Tibial nerve (tissue), 4 donors: ENCODE measurements around the gene NXNL2. TPM values are rescaled to one million over a fixed set of nuclear protein-coding genes. Genes with fewer than 3 reads are reported as not detected.

Experiments
- DNase-seq, 2 donors: peaks; one replicate each; pipeline ENCODE4 v3.0.0-alpha.2; 2019; ENCODE audit warnings: low spot score in 2 of 2
- H3K27ac ChIP-seq, 4 donors: fragments of 200-600 bp; sonication (generic) in 3 of 4; one replicate each; pipeline ENCODE4 v1.5.1; 2017 to 2019; ENCODE audit warnings: mild to moderate bottlenecking in 1 of 4
- H3K27me3 ChIP-seq, 2 donors: fragments of 200-600 bp; sonication (generic) in 1 of 2; one replicate each; pipeline versions ENCODE4 v1.5.1 to v1.6.0; 2017 to 2019
- H3K36me3 ChIP-seq, 3 donors: fragments of 200-600 bp; sonication (generic); one replicate each; pipeline ENCODE4 v1.5.1; 2018 to 2019
- H3K4me1 ChIP-seq, 4 donors: fragments of 200-600 bp; sonication (generic) in 3 of 4; one replicate each; pipeline ENCODE4 v1.5.1; 2017 to 2019
- H3K4me3 ChIP-seq, 4 donors: fragments of 200-600 bp; sonication (generic) in 3 of 4; one replicate each; pipeline ENCODE4 v1.5.1; 2017 to 2019; ENCODE audit warnings: mild to moderate bottlenecking in 1 of 4, moderate library complexity in 1 of 4
- H3K9me3 ChIP-seq, 4 donors: fragments of 200-600 bp; sonication (generic) in 3 of 4; one replicate each; pipeline ENCODE4 v1.5.1; 2017 to 2019
- EP300 ChIP-seq, 2 donors: sonication (generic); formaldehyde crosslinking; IDR thresholded peaks; one replicate each; pipeline ENCODE4 v1.6.1; 2017; ENCODE audit warnings: antibody characterized with exemption in 2 of 2, mild to moderate bottlenecking in 1 of 2
- POLR2A ChIP-seq, 2 donors: fragments of 450-650 bp; IDR thresholded peaks; one replicate each; pipeline ENCODE4 v1.6.1; 2017; ENCODE audit warnings: antibody characterized with exemption in 2 of 2, mild to moderate bottlenecking in 2 of 2, moderate library complexity in 2 of 2
- WGBS, 2 donors: methylation state at CpG; one replicate each; pipeline ENCODE4 v1.1.5; 2018; 5-methylcytosine and 5-hydroxymethylcytosine counted together
- total RNA-seq, 4 donors: library from RNA; depleted of rRNA; stranded (reverse); fragments of >200 nt; gene quantifications; one replicate each; pipeline ENCODE4 v1.1.0, GENCODE V29; 2016
- TF ChIP-seq, protein P1 (sequence below), 5 experiments: fragments of 200-600 bp in 3 of 5; fragments of 450-650 bp in 2 of 5; sonication (generic) in 3 of 5; IDR thresholded peaks; one replicate each; pipeline ENCODE4 v1.5.1; 2016 to 2019; ENCODE audit warnings: antibody characterized with exemption in 5 of 5, mild to moderate bottlenecking in 3 of 5, moderate library complexity in 2 of 5

The NXNL2 gene
- total RNA-seq, 4 donors from 2014 or later: 1.5 to 4.6 (median 1.8) TPM; not detected in 1

DNA sequence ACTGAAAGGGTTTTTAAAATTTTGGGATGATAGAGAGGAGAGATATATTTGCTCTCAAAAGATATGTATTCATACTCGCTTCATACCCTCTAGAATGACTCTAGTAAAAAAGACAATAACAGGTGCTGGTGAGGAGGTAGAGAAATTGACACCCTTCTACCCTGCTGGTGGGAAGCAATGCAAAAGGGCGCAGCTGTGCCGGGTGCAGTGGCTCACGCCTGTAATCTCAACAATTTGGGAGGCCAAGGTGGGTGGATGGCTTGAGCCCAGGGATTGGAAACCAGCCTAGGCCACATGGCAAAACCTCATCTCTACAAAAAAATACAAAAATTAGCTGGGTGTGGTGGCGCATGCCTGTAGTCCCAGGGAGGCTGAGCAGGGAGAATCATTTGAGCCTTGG is 33.9 kb upstream of the NXNL2 start:
- no peak overlapping the region for H3K4me3 ChIP-seq
- no peak overlapping the region for H3K27ac ChIP-seq
- WGBS, 2 donors: 87 to 91% methylated on average over 5 of the region's 5 CpGs
- DNase-seq: no peak
- TF ChIP-seq, protein P1, sequence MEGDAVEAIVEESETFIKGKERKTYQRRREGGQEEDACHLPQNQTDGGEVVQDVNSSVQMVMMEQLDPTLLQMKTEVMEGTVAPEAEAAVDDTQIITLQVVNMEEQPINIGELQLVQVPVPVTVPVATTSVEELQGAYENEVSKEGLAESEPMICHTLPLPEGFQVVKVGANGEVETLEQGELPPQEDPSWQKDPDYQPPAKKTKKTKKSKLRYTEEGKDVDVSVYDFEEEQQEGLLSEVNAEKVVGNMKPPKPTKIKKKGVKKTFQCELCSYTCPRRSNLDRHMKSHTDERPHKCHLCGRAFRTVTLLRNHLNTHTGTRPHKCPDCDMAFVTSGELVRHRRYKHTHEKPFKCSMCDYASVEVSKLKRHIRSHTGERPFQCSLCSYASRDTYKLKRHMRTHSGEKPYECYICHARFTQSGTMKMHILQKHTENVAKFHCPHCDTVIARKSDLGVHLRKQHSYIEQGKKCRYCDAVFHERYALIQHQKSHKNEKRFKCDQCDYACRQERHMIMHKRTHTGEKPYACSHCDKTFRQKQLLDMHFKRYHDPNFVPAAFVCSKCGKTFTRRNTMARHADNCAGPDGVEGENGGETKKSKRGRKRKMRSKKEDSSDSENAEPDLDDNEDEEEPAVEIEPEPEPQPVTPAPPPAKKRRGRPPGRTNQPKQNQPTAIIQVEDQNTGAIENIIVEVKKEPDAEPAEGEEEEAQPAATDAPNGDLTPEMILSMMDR (IDR thresholded peaks at IDR 0.05): no peak
- TF ChIP-seq EP300 (IDR thresholded peaks at IDR 0.05): no peak
- TF ChIP-seq POLR2A (IDR thresholded peaks at IDR 0.05): no peak
- H3K27me3 ChIP-seq: no peaks in the 10 kb centered on the region
- no peaks in the 10 kb centered on the region for H3K9me3 ChIP-seq
- no peaks in the 10 kb centered on the region for H3K36me3 ChIP-seq
- H3K4me1 ChIP-seq: no peaks in the 10 kb centered on the region

DNA sequence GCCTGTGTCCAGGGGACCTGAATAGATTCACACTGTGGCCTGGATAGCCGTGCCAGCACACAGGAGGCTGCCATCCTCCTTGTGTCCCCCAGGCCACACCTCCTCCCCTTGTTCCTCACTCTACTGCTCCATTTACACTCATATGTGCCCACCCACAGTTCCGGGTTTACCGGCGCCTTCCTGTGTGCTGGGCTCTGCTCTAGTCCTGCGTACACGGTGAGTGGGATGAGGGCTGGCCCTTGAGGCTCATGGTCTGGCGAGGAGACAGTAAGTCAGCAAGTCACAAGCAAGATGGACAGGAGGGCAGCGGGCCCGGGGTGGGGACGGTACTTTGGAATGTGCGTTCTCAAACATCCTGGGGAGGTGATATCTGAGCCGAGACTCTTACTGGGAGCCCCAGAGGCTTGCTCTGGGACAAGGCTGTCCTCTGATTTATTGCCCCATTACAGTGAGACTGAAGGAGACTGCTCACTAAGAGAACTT is 32.4 kb upstream of the NXNL2 start:
- Histone ChIP-seq H3K9me3 (no peaks in the 10 kb centered on the region), H3K4me1 (no peaks in the 10 kb centered on the region), H3K36me3 (no peaks in the 10 kb centered on the region), H3K27ac (no peak overlapping the region), H3K4me3 (no peak overlapping the region), H3K27me3 (no peaks in the 10 kb centered on the region)
- 59 to 61% methylated on average over 12 of the region's 12 CpGs for WGBS, 2 donors
- no peak for DNase-seq
- TF ChIP-seq POLR2A (IDR thresholded peaks at IDR 0.05) (no peak), EP300 (IDR thresholded peaks at IDR 0.05) (no peak)
- TF ChIP-seq, protein P1 (IDR thresholded peaks at IDR 0.05): no peak

DNA sequence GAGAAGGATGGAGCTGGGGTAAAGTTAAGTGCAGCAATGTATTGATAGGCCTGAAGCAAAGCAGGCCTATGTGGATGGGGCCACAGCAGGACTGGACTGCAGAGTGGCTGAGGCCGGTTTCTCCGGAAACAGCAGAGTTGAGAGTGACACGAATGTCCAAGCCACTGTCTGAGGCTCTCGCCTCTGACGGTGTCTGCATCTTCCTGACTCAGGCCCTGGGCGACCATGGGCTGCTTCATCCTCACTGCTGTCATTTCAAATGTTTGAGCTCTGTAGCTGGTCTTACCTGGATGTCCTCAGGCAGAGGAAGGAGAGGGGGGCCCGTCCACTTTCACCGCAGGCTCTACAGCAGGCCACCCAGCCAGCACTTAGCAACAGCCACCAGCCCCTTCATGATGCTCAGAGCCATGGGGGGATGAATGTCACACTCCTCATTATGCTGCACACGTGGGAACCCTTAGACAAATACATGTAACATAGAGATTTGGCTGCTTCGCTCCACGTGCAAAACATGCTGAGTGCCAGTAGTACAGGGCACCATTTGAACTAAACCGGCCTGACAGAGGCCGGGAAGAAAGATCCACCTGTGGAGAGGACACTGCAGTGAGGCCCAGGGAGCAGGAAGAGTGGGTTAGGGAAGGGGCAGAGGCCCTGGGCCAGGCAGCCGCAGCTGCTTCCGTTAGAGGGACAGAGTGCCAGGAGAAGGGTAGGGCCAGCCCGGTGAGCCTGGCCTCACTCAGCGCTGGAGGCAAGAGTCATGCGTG is 31.7 kb upstream of the NXNL2 start:
- TF ChIP-seq EP300 (IDR thresholded peaks at IDR 0.05) (no peak), POLR2A (IDR thresholded peaks at IDR 0.05) (no peak)
- TF ChIP-seq, protein P1 (IDR thresholded peaks at IDR 0.05): no peak
- Histone ChIP-seq H3K27me3 (no peaks in the 10 kb centered on the region), H3K36me3 (no peaks in the 10 kb centered on the region), H3K4me3 (no peak overlapping the region), H3K4me1 (no peaks in the 10 kb centered on the region), H3K27ac (no peak overlapping the region), H3K9me3 (peaks cover 0 to under 1% (median 0%) of the 10 kb centered on the region in 4 donors)
- DNase-seq: no peak
- 85 to 89% methylated on average over 18 of the region's 18 CpGs for WGBS, 2 donors

DNA sequence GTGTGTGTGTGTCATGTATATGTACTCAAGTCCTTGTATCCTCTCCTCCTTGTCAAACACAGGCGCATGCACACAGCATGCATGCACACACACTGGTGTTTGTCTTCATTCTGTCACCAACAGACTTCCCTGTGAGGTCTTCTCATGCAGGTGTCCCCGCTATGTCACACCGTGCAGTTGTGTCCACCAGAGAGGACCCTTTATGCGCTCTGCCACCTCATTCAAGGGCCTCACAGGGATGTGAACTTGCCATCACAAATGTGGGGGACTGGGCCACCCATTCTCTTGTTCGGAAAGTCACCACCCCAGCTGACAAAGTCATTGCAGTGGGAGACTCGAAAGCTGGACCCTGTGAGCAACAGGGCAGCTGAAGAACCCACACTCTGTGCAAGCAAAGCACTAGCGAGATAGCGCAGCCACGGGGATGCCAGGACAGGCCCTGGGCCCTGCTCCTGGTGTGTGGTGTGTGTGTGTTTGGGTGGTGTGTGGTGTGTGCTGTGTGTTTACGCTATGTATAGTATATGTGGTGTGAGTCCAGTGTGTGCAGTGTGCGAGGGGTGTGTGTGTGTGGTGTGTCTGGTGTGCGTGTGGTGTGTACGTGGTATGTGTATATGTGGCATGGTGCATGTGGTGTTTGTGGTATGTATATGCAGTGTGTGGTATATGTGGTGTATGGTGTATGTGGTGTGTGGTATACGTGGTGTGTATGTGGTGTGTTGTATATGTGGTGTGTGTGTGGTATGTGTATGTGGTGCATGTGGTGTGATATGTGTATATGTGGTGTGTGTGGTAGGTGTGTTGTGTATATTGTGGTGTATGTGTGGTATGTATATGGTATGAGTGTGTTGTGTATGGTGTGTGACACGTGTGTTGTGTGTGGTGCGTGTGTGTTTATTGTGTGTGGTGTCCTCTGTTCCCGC is 30.9 kb upstream of the NXNL2 start:
- Histone ChIP-seq H3K27me3 (no peaks in the 10 kb centered on the region), H3K4me3 (no peak overlapping the region), H3K36me3 (no peaks in the 10 kb centered on the region), H3K4me1 (no peaks in the 10 kb centered on the region), H3K9me3 (peaks cover 0 to 8% (median 1%) of the 10 kb centered on the region in 4 donors), H3K27ac (no peak overlapping the region)
- WGBS, 2 donors: 93 to 98% methylated on average over 17 of the region's 17 CpGs
- TF ChIP-seq POLR2A (IDR thresholded peaks at IDR 0.05) (no peak), EP300 (IDR thresholded peaks at IDR 0.05) (no peak)
- TF ChIP-seq, protein P1 (IDR thresholded peaks at IDR 0.05): no peak
- DNase-seq: no peak
